GM12873 (cell line): Measurements from ENCODE around the gene GCNT2.

Source experiments
- TF ChIP-seq, protein P1 (sequence below): IDR thresholded peaks from 2 replicates; pipeline ENCODE4 v1.5.1; 2012; ENCODE audit warnings: low read depth, mild to moderate bottlenecking, moderate library complexity, low read length, control low read depth; ENCODE audit not compliant: insufficient read depth; ENCODE audit errors: missing control alignments

GCNT2 gene

DNA sequence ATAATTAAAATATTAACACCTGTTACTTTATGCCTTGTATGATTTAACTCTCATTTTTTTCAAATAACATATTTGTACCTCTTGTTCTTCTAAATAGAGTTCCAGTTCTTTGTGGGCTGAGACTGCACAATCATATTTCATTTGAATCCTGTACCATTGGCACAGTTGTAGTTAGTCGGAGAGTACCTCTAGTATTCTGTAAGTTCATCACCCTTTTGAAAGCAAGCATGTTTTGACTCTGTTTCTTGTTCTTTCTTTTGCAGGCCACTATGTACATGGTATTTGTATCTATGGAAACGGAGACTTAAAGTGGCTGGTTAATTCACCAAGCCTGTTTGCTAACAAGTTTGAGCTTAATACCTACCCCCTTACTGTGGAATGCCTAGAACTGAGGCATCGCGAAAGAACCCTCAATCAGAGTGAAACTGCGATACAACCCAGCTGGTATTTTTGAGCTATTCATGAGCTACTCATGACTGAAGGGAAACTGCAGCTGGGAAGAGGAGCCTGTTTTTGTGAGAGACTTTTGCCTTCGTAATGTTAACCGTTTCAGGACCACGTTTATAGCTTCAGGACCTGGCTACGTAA is 105.1 kb downstream of the GCNT2 start:
- TF ChIP-seq, protein P1, sequence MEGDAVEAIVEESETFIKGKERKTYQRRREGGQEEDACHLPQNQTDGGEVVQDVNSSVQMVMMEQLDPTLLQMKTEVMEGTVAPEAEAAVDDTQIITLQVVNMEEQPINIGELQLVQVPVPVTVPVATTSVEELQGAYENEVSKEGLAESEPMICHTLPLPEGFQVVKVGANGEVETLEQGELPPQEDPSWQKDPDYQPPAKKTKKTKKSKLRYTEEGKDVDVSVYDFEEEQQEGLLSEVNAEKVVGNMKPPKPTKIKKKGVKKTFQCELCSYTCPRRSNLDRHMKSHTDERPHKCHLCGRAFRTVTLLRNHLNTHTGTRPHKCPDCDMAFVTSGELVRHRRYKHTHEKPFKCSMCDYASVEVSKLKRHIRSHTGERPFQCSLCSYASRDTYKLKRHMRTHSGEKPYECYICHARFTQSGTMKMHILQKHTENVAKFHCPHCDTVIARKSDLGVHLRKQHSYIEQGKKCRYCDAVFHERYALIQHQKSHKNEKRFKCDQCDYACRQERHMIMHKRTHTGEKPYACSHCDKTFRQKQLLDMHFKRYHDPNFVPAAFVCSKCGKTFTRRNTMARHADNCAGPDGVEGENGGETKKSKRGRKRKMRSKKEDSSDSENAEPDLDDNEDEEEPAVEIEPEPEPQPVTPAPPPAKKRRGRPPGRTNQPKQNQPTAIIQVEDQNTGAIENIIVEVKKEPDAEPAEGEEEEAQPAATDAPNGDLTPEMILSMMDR = no peak

- TF ChIP-seq, protein P1 = no peak
Measured at GRCh38 chr6:10627800-10628199, 106.6 kb downstream of the GCNT2 start.

DNA sequence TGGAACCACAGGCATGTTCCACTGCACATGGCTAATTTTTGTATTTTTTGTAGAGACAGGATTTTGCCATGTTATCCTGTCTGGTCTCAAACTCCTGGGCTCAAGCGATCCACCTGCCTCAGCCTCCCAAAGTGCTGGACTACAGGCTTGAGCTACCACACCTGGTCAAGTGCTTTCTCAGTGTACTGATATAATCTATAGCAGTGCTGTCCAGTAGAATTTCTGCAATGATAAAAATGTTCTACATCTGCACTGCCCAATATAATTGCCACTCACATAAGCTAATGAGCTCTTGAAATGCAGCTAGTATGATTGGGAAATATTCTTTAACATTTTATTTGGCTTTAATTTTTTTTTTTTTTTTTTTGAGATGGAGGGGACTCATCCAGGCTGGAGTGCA is 109.0 kb downstream of the GCNT2 start:
- TF ChIP-seq, protein P1 = no peak

GRCh38 chr6:10633216-10633615 is 112.1 kb downstream of the GCNT2 start:
- TF ChIP-seq, protein P1 = no peak

- TF ChIP-seq, protein P1 = no peak
Measured at GRCh38 chr6:10640412-10640811, 119.3 kb downstream of the GCNT2 start.

DNA sequence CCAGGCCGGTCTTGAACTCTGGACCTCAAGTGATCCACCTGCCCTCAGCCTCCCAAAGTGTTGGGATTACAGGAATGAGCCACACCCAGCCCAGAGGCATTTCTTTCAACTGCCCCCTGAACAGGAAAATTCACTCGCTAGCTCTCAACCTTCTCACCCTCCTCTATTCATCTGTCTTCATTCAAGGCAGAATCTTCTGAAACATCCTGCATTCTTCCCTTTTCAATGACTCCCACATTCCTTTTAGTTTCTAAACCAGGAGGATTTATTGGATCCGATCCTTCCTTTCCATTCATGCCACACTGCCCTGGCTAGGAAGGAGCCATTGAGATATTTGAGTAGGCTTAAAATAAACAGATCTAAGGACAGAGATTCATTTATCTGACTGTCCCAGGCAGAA is 120.4 kb downstream of the GCNT2 start:
- TF ChIP-seq, protein P1 = no peak

GRCh38 chr6:10643201-10643651 is 122.1 kb downstream of the GCNT2 start:
- TF ChIP-seq, protein P1 = no peak
